IPS DF 19.7 (cell line): ENCODE results near the gene SHANK3.
"Not testable (repeated sequence)": the region's sequence is repeated elsewhere in the genome, so short reads cannot be mapped to it uniquely, and the experiment has no call there.

Source experiments
- DNase-seq: peaks from one replicate; pipeline ENCODE4 v3.0.0-alpha.2; 2013; ENCODE audit warnings: low read depth, low spot score

The SHANK3 gene

GRCh38 chr22:50653256-50653655, 19.4 kb upstream of the SHANK3 start:
- DNase-seq, result no peak

GRCh38 chr22:50654664-50655063, 18.0 kb upstream of the SHANK3 start:
- not testable (repeated sequence) for DNase-seq

GRCh38 chr22:50656122-50657070, 16.2 kb upstream of the SHANK3 start:
- DNase-seq, result no peak

- no peak for DNase-seq
Measured at GRCh38 chr22:50657925-50658324, 14.7 kb upstream of the SHANK3 start.

GRCh38 chr22:50659711-50660110, 12.9 kb upstream of the SHANK3 start:
- DNase-seq, result not testable (repeated sequence)

GRCh38 chr22:50660306-50660705, 12.3 kb upstream of the SHANK3 start:
- DNase-seq, result no peak

- DNase-seq, result no peak
Measured at GRCh38 chr22:50665212-50665611, 7.4 kb upstream of the SHANK3 start.

GRCh38 chr22:50665738-50666137, 6.9 kb upstream of the SHANK3 start:
- no peak for DNase-seq

- no peak for DNase-seq
Measured at GRCh38 chr22:50670513-50670912, 2.1 kb upstream of the SHANK3 start.

GRCh38 chr22:50670914-50671538, 1.6 kb upstream of the SHANK3 start:
- DNase-seq, result no peak

GRCh38 chr22:50671641-50672040, 982 bp upstream of the SHANK3 start:
- no peak for DNase-seq

GRCh38 chr22:50672041-50672440, 582 bp upstream of the SHANK3 start:
- no peak for DNase-seq

- no peak for DNase-seq
Measured at GRCh38 chr22:50673231-50674129, 857 bp downstream of the SHANK3 start.

GRCh38 chr22:50674130-50674500, 1.5 kb downstream of the SHANK3 start:
- DNase-seq, result no peak

GRCh38 chr22:50674606-50675552, 2.3 kb downstream of the SHANK3 start:
- peak; percentile 48 for DNase-seq

GRCh38 chr22:50675553-50676179, 3.0 kb downstream of the SHANK3 start:
- no peak for DNase-seq

- DNase-seq, result no peak
Measured at GRCh38 chr22:50676180-50676636, 3.6 kb downstream of the SHANK3 start.

GRCh38 chr22:50676661-50677492, 4.3 kb downstream of the SHANK3 start:
- DNase-seq, result no peak

- no peak for DNase-seq
Measured at GRCh38 chr22:50677493-50678217, 5.0 kb downstream of the SHANK3 start.
